AG04450 (cell line): ENCODE data around the gene ASAP3. TPM values are rescaled to one million over a fixed set of nuclear protein-coding genes. Genes with fewer than 3 reads are reported as not detected.

Experiments used
- CTCF ChIA-PET: fragments of 300-600, 350-600 bp; formaldehyde crosslinking; extraction: SDS; loops from one replicate; lab custom pipeline; 2022; ENCODE audit warnings: antibody characterized with exemption, inconsistent platforms; lab: Charles Lee
- POLR2A ChIA-PET: fragments of 350-600 bp; formaldehyde crosslinking; extraction: SDS; loops from one replicate; lab custom pipeline; 2021; ENCODE audit warnings: antibody characterized with exemption, inconsistent platforms; lab: Yijun Ruan, JAX
- DNase-seq: peaks from one replicate; pipeline ENCODE4 v3.0.0-alpha.2; 2011; ENCODE audit warnings: low read depth, low spot score
- H3K27ac ChIP-seq: one replicate; pipeline ENCODE4 v1.5.1; 2012; ENCODE audit warnings: low read depth, low read length, control low read depth
- H3K27me3 ChIP-seq: one replicate; pipeline ENCODE4 v1.6.0; 2012; ENCODE audit warnings: low read length; ENCODE audit not compliant: control insufficient read depth, insufficient read depth
- H3K4me3 ChIP-seq: 2 replicates; pipeline ENCODE4 v1.5.1; 2011; ENCODE audit warnings: mild to moderate bottlenecking, low read depth, low read length, control low read depth
- H3K9me3 ChIP-seq: 2 replicates; pipeline ENCODE4 v1.5.1; 2012; ENCODE audit warnings: low read length; ENCODE audit not compliant: control insufficient read depth, insufficient read depth
- polyA plus RNA-seq: library from polyadenylated mRNA; depleted of rRNA; stranded (reverse); fragments of >200 nt; gene quantifications from 2 replicates; pipeline ENCODE4 v1.2.3, GENCODE V29; 2011
- TF ChIP-seq, protein P1 (sequence below): IDR thresholded peaks from 2 replicates; pipeline ENCODE4 v1.5.1; 2011; ENCODE audit warnings: low read depth, low read length, control low read depth, inconsistent platforms

ASAP3 gene
- polyA plus RNA-seq, 1 experiment = 25.5 TPM

DNA sequence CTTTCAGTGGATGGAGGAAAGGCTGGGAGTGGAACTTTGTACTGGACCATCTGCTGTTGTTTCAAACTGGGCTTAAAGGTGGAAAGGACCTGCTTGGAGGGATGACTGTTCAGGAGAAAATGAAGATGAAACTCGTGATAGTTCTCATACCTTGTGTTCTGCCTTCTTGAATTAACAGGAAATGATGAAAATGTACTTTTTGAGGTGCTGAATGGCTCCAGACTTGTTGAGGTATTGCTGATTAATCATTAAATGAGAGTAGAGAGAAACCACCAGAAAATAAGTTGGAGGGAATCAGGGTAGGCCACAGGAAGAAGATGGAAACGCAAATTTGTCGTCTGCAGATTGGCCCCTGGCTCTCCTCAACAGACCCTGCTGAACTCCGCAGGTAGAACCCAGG is 88.1 kb downstream of the ASAP3 start:
- H3K4me3 ChIP-seq = no peak overlapping the region
- H3K27ac ChIP-seq = no peak overlapping the region
- CTCF ChIA-PET = interaction anchor here (0.6 kb wide), 1 partner anchor 59 kb away, joined by 3 read pairs; no protein-coding TSS in a partner anchor
- DNase-seq = no peak
- H3K27me3 ChIP-seq = no peaks in the 10 kb centered on the region
- TF ChIP-seq, protein P1, sequence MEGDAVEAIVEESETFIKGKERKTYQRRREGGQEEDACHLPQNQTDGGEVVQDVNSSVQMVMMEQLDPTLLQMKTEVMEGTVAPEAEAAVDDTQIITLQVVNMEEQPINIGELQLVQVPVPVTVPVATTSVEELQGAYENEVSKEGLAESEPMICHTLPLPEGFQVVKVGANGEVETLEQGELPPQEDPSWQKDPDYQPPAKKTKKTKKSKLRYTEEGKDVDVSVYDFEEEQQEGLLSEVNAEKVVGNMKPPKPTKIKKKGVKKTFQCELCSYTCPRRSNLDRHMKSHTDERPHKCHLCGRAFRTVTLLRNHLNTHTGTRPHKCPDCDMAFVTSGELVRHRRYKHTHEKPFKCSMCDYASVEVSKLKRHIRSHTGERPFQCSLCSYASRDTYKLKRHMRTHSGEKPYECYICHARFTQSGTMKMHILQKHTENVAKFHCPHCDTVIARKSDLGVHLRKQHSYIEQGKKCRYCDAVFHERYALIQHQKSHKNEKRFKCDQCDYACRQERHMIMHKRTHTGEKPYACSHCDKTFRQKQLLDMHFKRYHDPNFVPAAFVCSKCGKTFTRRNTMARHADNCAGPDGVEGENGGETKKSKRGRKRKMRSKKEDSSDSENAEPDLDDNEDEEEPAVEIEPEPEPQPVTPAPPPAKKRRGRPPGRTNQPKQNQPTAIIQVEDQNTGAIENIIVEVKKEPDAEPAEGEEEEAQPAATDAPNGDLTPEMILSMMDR = no peak
- POLR2A ChIA-PET = no interaction called here
- no peaks in the 10 kb centered on the region; the same call in 1 of the 2 replicates for H3K9me3 ChIP-seq

DNA sequence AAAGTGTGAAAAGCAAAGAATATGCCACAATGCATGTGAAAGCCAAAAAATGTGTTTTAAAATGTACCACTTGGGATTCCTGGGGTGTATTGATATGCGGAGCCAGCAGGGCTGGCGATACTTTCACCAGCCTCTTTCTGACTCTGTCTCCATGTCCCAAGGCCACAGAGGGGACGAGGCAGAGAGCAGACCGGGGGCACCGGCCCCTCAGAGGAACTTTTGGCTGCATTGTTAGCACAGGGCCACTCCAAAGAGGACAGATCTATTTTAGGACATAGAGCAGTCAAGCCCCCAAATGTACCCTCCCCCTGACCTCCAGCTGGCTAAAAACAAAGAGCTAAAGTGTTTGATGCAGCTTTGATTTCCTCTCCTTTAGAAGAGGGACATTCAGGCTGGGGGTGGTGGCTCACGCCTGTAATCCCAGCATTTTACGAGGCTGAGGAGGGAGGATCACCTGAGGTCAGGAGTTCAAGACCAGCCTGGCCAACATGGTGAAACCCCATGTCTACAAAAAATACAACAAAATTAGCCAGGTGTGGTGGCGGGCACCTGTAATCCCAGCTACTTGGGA is 88.7 kb downstream of the ASAP3 start:
- H3K4me3 ChIP-seq = no peak overlapping the region
- no peaks in the 10 kb centered on the region; the same call in 1 of the 2 replicates for H3K9me3 ChIP-seq
- TF ChIP-seq, protein P1 = no peak
- ChIA-PET POLR2A (interaction anchor here (0.6 to 2.2 kb wide), 5 partner anchors 8 to 422 kb away, joined by 3 to 10 read pairs (median 7); partner anchors contain the start of gene HNRNPR), CTCF (interaction anchor here (1.1 to 2.9 kb wide), 3 partner anchors 9 to 144 kb away, joined by 3 to 34 read pairs (median 3); no protein-coding TSS in a partner anchor)
- peak overlapping the region; percentile 86 for H3K27ac ChIP-seq
- no peaks in the 10 kb centered on the region for H3K27me3 ChIP-seq
- DNase-seq = no peak

DNA sequence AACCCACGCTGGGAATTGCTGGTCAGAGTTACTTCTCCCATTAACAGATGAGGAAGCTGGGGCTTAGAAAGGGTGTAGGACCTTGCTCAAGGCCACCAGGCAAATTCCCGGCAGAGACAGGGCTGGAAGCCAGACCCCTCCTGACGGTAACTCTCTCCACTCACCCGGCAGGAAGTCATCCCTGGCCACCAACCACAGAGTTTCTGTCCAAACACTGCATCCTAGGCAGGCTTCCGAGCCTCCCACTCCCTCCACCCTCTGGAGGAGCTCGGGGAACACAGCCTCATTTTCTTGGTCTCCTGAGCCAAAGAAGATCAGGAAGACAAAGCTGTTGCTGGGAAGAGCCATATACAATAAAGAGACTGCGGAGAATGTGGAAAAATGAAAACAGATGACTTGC is 89.3 kb downstream of the ASAP3 start:
- TF ChIP-seq, protein P1 = 0 out of 2 replicates have a peak, but pooled peaks have one; percentile 9
- ChIA-PET POLR2A (interaction anchor here (0.6 to 2.2 kb wide), 7 partner anchors 9 to 421 kb away, joined by 3 to 10 read pairs (median 6); partner anchors contain the start of genes HNRNPR and ZNF436), CTCF (interaction anchor here (1.1 to 2.9 kb wide), 3 partner anchors 10 to 145 kb away, joined by 3 to 34 read pairs (median 3); no protein-coding TSS in a partner anchor)
- no peak for DNase-seq
- Histone ChIP-seq H3K27ac (peak overlapping the region; percentile 86), H3K4me3 (0 out of 2 replicates have a peak overlapping the region, but pooled peaks have one; percentile 4), H3K27me3 (no peaks in the 10 kb centered on the region), H3K9me3 (no peaks in the 10 kb centered on the region; the same call in 1 of the 2 replicates)

DNA sequence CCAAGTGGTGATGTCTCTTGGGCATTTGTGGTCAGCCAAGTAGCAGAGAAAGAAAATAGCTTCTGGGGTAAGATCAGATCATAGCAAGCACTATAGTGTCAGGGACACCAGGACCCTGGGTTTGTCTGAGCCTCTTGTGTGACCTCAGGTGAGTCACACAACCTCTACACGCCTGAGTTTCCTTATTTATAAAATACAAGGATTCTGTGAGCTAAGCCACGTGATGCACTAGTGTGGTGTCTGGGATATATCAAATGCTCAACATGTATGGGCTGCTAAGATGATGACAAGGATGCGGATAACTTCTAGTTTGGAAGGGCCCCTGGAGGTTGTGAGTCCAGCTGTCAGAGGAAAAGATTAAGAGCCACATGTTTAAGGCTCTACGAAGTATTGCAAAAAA is 89.8 kb downstream of the ASAP3 start:
- POLR2A ChIA-PET = interaction anchor here (1.0 to 2.2 kb wide), 7 partner anchors 9 to 227 kb away, joined by 3 to 7 read pairs (median 4); partner anchors contain the start of genes HNRNPR and ZNF436

More for the DNA sequence above, 89.8 kb downstream of the ASAP3 start:
- Histone ChIP-seq H3K9me3 (no peaks in the 10 kb centered on the region; the same call in 1 of the 2 replicates), H3K27ac (peak overlapping the region; percentile 86), H3K4me3 (no peak overlapping the region), H3K27me3 (no peaks in the 10 kb centered on the region)
- CTCF ChIA-PET = interaction anchor here (1.1 to 2.9 kb wide), 3 partner anchors 9 to 145 kb away, joined by 3 to 34 read pairs (median 3); no protein-coding TSS in a partner anchor
- no peak for DNase-seq
- TF ChIP-seq, protein P1 = no peak
